H1 (cell line): ENCODE results near the gene USP20. TPM values are rescaled to one million over a fixed set of nuclear protein-coding genes. Genes with fewer than 3 reads are reported as not detected.

ENCODE experiments used
- CTCF ChIA-PET: fragments of 300-600 bp; sonication (Branson Sonifier 250); formaldehyde crosslinking; loops from one replicate; lab custom pipeline; 2021; ENCODE audit not compliant: partially characterized antibody; lab: Charles Lee
- POLR2A ChIA-PET: fragments of 300-600 bp; sonication (Branson Sonifier 250); formaldehyde crosslinking; loops from one replicate; lab custom pipeline; 2021; ENCODE audit warnings: inconsistent platforms; ENCODE audit not compliant: partially characterized antibody; lab: Charles Lee
- DNase-seq, 2 experiments: peaks; one replicate each; pipeline versions ENCODE4 v3.0.0 to v3.0.0-alpha.2; 2010 to 2022; ENCODE audit warnings: low spot score in 2 of 2, low read depth in 1 of 2, mixed read lengths in 1 of 2
- FAIRE-seq: peaks from 2 replicates; lab custom pipeline; 2011; peaks lifted over from hg19 to GRCh38; lab: Jason Lieb, UNC
- H2AFZ ChIP-seq: 2 replicates; pipeline ENCODE4 v1.8.1; 2012; ENCODE audit warnings: low read length, inconsistent platforms
- H2AK5ac ChIP-seq: 2 replicates; pipeline ENCODE4 v1.6.1; 2013; ENCODE audit warnings: low read depth, low read length
- H2BK120ac ChIP-seq: replicated peaks from 2 replicates; pipeline ENCODE3; 2013; ENCODE audit warnings: low read depth, low read length, inconsistent platforms
- H2BK12ac ChIP-seq: 2 replicates; pipeline ENCODE4 v1.6.1; 2013; ENCODE audit warnings: low read depth, low read length
- H2BK15ac ChIP-seq: 2 replicates; pipeline ENCODE4 v1.6.1; 2013; ENCODE audit warnings: low read length
- H2BK20ac ChIP-seq: 2 replicates; pipeline ENCODE4 v1.6.1; 2013; ENCODE audit warnings: low read length
- H2BK5ac ChIP-seq: 2 replicates; pipeline ENCODE4 v1.6.1; 2013; ENCODE audit warnings: low read depth, low read length
- H3K14ac ChIP-seq: 2 replicates; pipeline ENCODE4 v1.6.1; 2013; ENCODE audit warnings: inconsistent platforms; ENCODE audit not compliant: insufficient read length
- H3K18ac ChIP-seq: 2 replicates; pipeline ENCODE4 v1.6.1; 2013; ENCODE audit warnings: low read length; ENCODE audit errors: extremely low read depth
- H3K23ac ChIP-seq: 2 replicates; pipeline ENCODE4 v1.6.1; 2013; ENCODE audit warnings: inconsistent platforms; ENCODE audit not compliant: insufficient read length
- H3K23me2 ChIP-seq: 2 replicates; pipeline ENCODE4 v1.6.1; 2013; ENCODE audit warnings: low read depth, low read length
- H3K27ac ChIP-seq: 2 replicates; pipeline ENCODE4 v1.6.1; 2011; ENCODE audit warnings: low read depth, low read length, inconsistent platforms
- H3K27me3 ChIP-seq, 4 experiments: replicated peaks in 1 of 4; 1 replicate in 1 of 4; 2 replicates in 3 of 4; pipeline versions ENCODE4 v1.6.1 to v1.8.1; 2011 to 2013; ENCODE audit warnings: low read length in 3 of 4, mild to moderate bottlenecking in 3 of 4, inconsistent platforms in 2 of 4, mixed read lengths in 2 of 4, moderate library complexity in 1 of 4; ENCODE audit not compliant: control insufficient read depth in 3 of 4, insufficient read depth in 3 of 4; ENCODE audit errors: extremely low read depth in 1 of 4
- H3K36me3 ChIP-seq, 4 experiments: 2 replicates each; pipeline versions ENCODE4 v1.6.1 to v1.8.1; 2011 to 2013; ENCODE audit warnings: mild to moderate bottlenecking in 4 of 4, low read length in 3 of 4, moderate library complexity in 2 of 4, control low read depth in 1 of 4, inconsistent platforms in 1 of 4; ENCODE audit not compliant: insufficient read depth in 4 of 4, control insufficient read depth in 2 of 4
- H3K4ac ChIP-seq: replicated peaks from 2 replicates; pipeline ENCODE3; 2013; ENCODE audit warnings: low read length, low read depth, mixed read lengths, inconsistent platforms; ENCODE audit not compliant: insufficient read length
- H3K4me1 ChIP-seq, 4 experiments: replicated peaks in 1 of 4; 1 replicate in 1 of 4; 2 replicates in 3 of 4; pipeline versions ENCODE4 v1.6.1 to v1.8.1; 2011 to 2013; ENCODE audit warnings: low read length in 3 of 4, inconsistent platforms in 2 of 4, mixed read lengths in 1 of 4; ENCODE audit not compliant: insufficient read depth in 4 of 4, control insufficient read depth in 3 of 4
- H3K4me2 ChIP-seq, 2 experiments: 2 replicates each; pipeline versions ENCODE4 v1.6.1 to v1.8.1; 2011 to 2013; ENCODE audit warnings: low read depth in 2 of 2, low read length in 2 of 2, control low read depth in 1 of 2, inconsistent platforms in 1 of 2, mild to moderate bottlenecking in 1 of 2; ENCODE audit not compliant: insufficient read depth in 1 of 2
- H3K4me3 ChIP-seq, 4 experiments: fragments of 200-600, 300-600 bp in 1 of 4; sonication (generic), shearing (Covaris generic), sonication (Bioruptor Twin) in 1 of 4; 2 replicates each; pipeline versions ENCODE4 v1.5.1 to v1.8.1; 2011 to 2016; ENCODE audit warnings: low read length in 4 of 4, low read depth in 3 of 4, control low read depth in 2 of 4, inconsistent platforms in 2 of 4, mild to moderate bottlenecking in 2 of 4, mixed read lengths in 1 of 4, moderate library complexity in 1 of 4; ENCODE audit not compliant: insufficient read depth in 2 of 4; ENCODE audit errors: extremely low read depth in 1 of 4
- H3K56ac ChIP-seq: replicated peaks from 2 replicates; pipeline ENCODE3; 2013; ENCODE audit warnings: low read depth, mild to moderate bottlenecking, mixed read lengths, low read length, inconsistent platforms; ENCODE audit not compliant: insufficient read length
- H3K79me1 ChIP-seq: 2 replicates; pipeline ENCODE4 v1.6.1; 2013; ENCODE audit warnings: low read depth, low read length, control low read depth
- H3K79me2 ChIP-seq, 2 experiments: 2 replicates each; pipeline versions ENCODE4 v1.6.1 to v1.8.1; 2012 to 2013; ENCODE audit warnings: low read length in 2 of 2, mild to moderate bottlenecking in 2 of 2, inconsistent platforms in 1 of 2; ENCODE audit not compliant: insufficient read depth in 2 of 2, control insufficient read depth in 1 of 2
- H3K9ac ChIP-seq, 4 experiments: replicated peaks in 1 of 4; 1 replicate in 1 of 4; 2 replicates in 3 of 4; pipeline versions ENCODE4 v1.6.1 to v1.8.1; 2011 to 2013; ENCODE audit warnings: low read depth in 3 of 4, low read length in 3 of 4, control low read depth in 2 of 4, mild to moderate bottlenecking in 2 of 4, moderate library complexity in 2 of 4, inconsistent platforms in 1 of 4; ENCODE audit errors: extremely low read depth in 1 of 4
- H3K9me3 ChIP-seq, 2 experiments: 2 replicates each; pipeline versions ENCODE4 v1.6.1 to v1.8.1; 2012 to 2013; ENCODE audit warnings: mild to moderate bottlenecking in 2 of 2, moderate library complexity in 2 of 2, control low read depth in 1 of 2, inconsistent platforms in 1 of 2, low read depth in 1 of 2, low read length in 1 of 2, mixed read lengths in 1 of 2; ENCODE audit not compliant: insufficient read depth in 2 of 2
- H4K20me1 ChIP-seq, 2 experiments: replicated peaks in 1 of 2; 2 replicates each; pipeline versions ENCODE3 to v1.8.1; 2011 to 2013; ENCODE audit warnings: inconsistent platforms in 2 of 2, low read length in 2 of 2, mild to moderate bottlenecking in 1 of 2; ENCODE audit not compliant: insufficient read depth in 2 of 2, control insufficient read depth in 1 of 2
- H4K5ac ChIP-seq: 2 replicates; pipeline ENCODE4 v1.6.1; 2013; ENCODE audit warnings: low read length, low read depth, mixed read lengths, inconsistent platforms; ENCODE audit not compliant: insufficient read length
- H4K8ac ChIP-seq: 2 replicates; pipeline ENCODE4 v1.8.0; 2013; ENCODE audit warnings: mild to moderate bottlenecking, moderate library complexity, low read length, inconsistent platforms; ENCODE audit not compliant: insufficient read depth; ENCODE audit errors: extremely low read depth
- H4K91ac ChIP-seq: replicated peaks from 2 replicates; pipeline ENCODE3; 2013; ENCODE audit warnings: low read length, mixed read lengths, inconsistent platforms; ENCODE audit not compliant: insufficient read length
- CBX5 ChIP-seq: fragments of 300-800, 300-1000 bp; sonication (generic); IDR thresholded peaks from 2 replicates; pipeline ENCODE4 v1.7.1; 2016; ENCODE audit warnings: antibody characterized with exemption, low read length, low read depth
- SRF ChIP-seq: IDR thresholded peaks from 2 replicates; pipeline ENCODE4 v1.6.1; 2011; ENCODE audit warnings: mild to moderate bottlenecking, low read depth, low read length, moderate library complexity
- WGBS, 2 experiments: shearing (Covaris generic) in 1 of 2; methylation state at CpG; one replicate each; pipeline versions ENCODE4 v1.1.6 to v1.1.7; 2013 to 2015; ENCODE audit warnings: low lambda C conversion rate in 2 of 2, mixed read lengths in 2 of 2, inconsistent platforms in 1 of 2, low coverage in 1 of 2, missing lambda C conversion rate in 1 of 2; ENCODE audit not compliant: insufficient replicate concordance in 2 of 2, insufficient coverage in 1 of 2, insufficient read length in 1 of 2; ENCODE audit errors: extremely low coverage in 1 of 2, missing lambda C conversion rate in 1 of 2; 5-methylcytosine and 5-hydroxymethylcytosine counted together
- polyA plus RNA-seq, 7 experiments: library from polyadenylated mRNA; depleted of rRNA in 3 of 7; stranded (reverse) in 5 of 7; unstranded in 2 of 7; fragments of >200 nt in 5 of 7; fragments of 200-250 nt in 2 of 7; gene quantifications; 1 replicate in 5 of 7; 2 replicates in 1 of 7; 4 replicates in 1 of 7; pipeline versions ENCODE4 v1.2.1 to v1.2.3, GENCODE V29; 2011 to 2013; ENCODE audit warnings: missing spikeins in 2 of 7, mixed read lengths in 2 of 7
- total RNA-seq: library from RNA; stranded (reverse); fragmentation: NEBNext Ultra II Directional; extraction: Animal tissue kit (Norgen Biotek cat#: 25700); gene quantifications from 2 replicates; pipeline ENCODE4 v1.2.1, GENCODE V29; 2021
- TF ChIP-seq, protein P1 (sequence below): IDR thresholded peaks from 2 replicates; pipeline ENCODE4 v1.6.1; 2011; ENCODE audit warnings: low read length, improper control_type of control experiment

The USP20 gene
- total and polyA plus RNA-seq, 2 of the 8 experiments (the other 6 are each of a cell fraction or from before 2014, with no cell fraction given): 13.4 to 23.0 TPM

DNA sequence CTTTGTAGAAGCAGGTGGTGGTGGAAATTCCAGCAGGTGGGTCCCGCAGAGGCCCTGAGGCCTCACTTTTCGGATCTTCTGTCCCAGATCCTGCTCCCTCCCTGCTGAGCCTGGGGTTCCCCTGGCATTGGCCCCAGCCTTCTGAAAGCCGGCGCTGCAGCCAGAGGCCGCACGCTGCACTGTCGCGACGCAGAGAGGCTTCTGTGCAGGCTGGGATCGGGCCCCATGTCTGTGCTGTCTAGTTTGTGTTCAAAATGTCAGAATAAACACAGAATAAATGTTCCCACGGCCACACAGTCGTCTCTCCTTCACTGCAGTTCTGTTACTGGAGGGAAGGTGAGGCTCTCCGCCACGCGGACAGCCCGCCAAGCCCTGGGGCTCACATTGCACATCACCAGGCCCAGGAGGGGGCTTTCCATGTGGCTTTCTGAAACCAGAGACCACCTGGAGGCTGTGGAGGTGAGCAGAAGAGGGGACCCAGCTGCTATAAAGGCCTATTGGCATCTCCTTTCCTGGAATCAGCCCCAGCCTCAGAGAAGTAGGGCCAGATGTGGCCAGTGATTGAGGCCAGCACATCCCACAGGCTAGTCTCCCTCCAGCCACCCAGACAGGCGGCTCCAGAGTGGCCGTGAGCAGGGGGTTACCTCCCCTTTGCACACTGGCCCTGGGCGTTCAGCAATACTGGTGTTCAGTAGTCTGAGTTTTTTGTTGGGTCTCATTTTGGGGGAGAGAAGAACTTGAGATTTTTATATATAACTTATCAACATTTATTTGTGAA, 46.5 kb downstream of the USP20 start:
- Histone ChIP-seq H3K14ac (no peak overlapping the region), H3K27me3 (no peaks in the 10 kb centered on the region), H3K4me2 (no peak overlapping the region), H4K91ac (no peak overlapping the region), H2AK5ac (no peak overlapping the region), H3K4me3 (no peak overlapping the region), H2BK12ac (no peak overlapping the region), H2AFZ (no peak overlapping the region), H2BK20ac (no peak overlapping the region), H3K79me1 (no peaks in the 10 kb centered on the region), H3K9ac (no peak overlapping the region), H2BK5ac (no peak overlapping the region), H3K4ac (no peak overlapping the region), H3K4me1 (peaks cover 0 to 25% (median 18%) of the 10 kb centered on the region in 4 experiments; a peak in 6 of 7 replicates), H3K18ac (no peak overlapping the region), H3K36me3 (peaks cover 0 to 4% (median 0%) of the 10 kb centered on the region in 4 experiments; a peak in 1 of 8 replicates), H3K23me2 (peaks cover 5% of the 10 kb centered on the region; the same call in 1 of the 2 replicates), H3K56ac (no peak overlapping the region), H2BK15ac (no peak overlapping the region), H3K23ac (no peak overlapping the region), H4K20me1 (no peaks in the 10 kb centered on the region), H3K9me3 (no peaks in the 10 kb centered on the region), H2BK120ac (no peak overlapping the region), H3K79me2 (no peaks in the 10 kb centered on the region), H4K8ac (no peak overlapping the region), H4K5ac (no peak overlapping the region), H3K27ac (no peak overlapping the region)
- ChIA-PET CTCF (interaction anchor here (1.3 kb wide), 1 partner anchor 158 kb away, joined by 4 read pairs; no protein-coding TSS in a partner anchor), POLR2A (no interaction called here)
- DNase-seq (no peak), FAIRE-seq (no peak)
- 93% methylated on average over 19 of the region's 19 CpGs; no CpG with 5 or more reads in 1 of the 2 experiments for WGBS, 2 experiments
- TF ChIP-seq CBX5: no peak
- TF ChIP-seq SRF: no peak
- TF ChIP-seq, protein P1, sequence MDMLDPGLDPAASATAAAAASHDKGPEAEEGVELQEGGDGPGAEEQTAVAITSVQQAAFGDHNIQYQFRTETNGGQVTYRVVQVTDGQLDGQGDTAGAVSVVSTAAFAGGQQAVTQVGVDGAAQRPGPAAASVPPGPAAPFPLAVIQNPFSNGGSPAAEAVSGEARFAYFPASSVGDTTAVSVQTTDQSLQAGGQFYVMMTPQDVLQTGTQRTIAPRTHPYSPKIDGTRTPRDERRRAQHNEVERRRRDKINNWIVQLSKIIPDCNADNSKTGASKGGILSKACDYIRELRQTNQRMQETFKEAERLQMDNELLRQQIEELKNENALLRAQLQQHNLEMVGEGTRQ: no peak
